DND-41 (cell line): Measurements from ENCODE around the gene LRRC8E.
A peak's percentile ranks its signal among the peaks of the same experiment; 100 is the strongest.

Source experiments
- ATAC-seq: fragments of 200-7000 bp; cut with Tn5 transposase; 3 replicates; pipeline ENCODE4 v1.9.1; 2021; ENCODE audit warnings: low read depth; ENCODE audit not compliant: insufficient read depth
- DNase-seq: peaks from one replicate; pipeline ENCODE4 v3.0.0-alpha.2; 2020
- H2AFZ ChIP-seq: 2 replicates; pipeline ENCODE4 v1.6.0; 2012; ENCODE audit warnings: low read depth, low read length
- H3K27ac ChIP-seq: 2 replicates; pipeline ENCODE4 v1.5.1; 2012; ENCODE audit warnings: low read length, inconsistent platforms
- H3K27me3 ChIP-seq: fragments of 200-600 bp; sonication (generic); 2 replicates; pipeline ENCODE4 v1.6.0; 2012; ENCODE audit warnings: low read length, mild to moderate bottlenecking, inconsistent platforms; ENCODE audit not compliant: insufficient read depth, poor library complexity
- H3K36me3 ChIP-seq: 2 replicates; pipeline ENCODE4 v1.5.1; 2012; ENCODE audit warnings: low read length, inconsistent platforms; ENCODE audit not compliant: insufficient read depth
- H3K4me1 ChIP-seq: 2 replicates; pipeline ENCODE4 v1.5.1; 2012; ENCODE audit warnings: mild to moderate bottlenecking, low read length; ENCODE audit not compliant: insufficient read depth
- H3K4me2 ChIP-seq: 2 replicates; pipeline ENCODE4 v1.6.0; 2012; ENCODE audit warnings: mild to moderate bottlenecking, moderate library complexity, low read length, inconsistent platforms; ENCODE audit not compliant: insufficient read depth
- H3K4me3 ChIP-seq, 2 experiments: fragments of 200-600 bp in 1 of 2; shearing (Covaris generic) in 1 of 2; 2 replicates each; pipeline ENCODE4 v1.5.1; 2012 to 2016; ENCODE audit warnings: inconsistent platforms in 2 of 2, low read length in 2 of 2, mild to moderate bottlenecking in 2 of 2, low read depth in 1 of 2, moderate library complexity in 1 of 2
- H3K79me2 ChIP-seq: 2 replicates; pipeline ENCODE4 v1.6.0; 2012; ENCODE audit warnings: low read length, inconsistent platforms; ENCODE audit not compliant: insufficient read depth
- H3K9ac ChIP-seq: 2 replicates; pipeline ENCODE4 v1.6.0; 2012; ENCODE audit warnings: low read depth, mild to moderate bottlenecking, inconsistent platforms, low read length, moderate library complexity
- H3K9me3 ChIP-seq: 2 replicates; pipeline ENCODE4 v1.5.1; 2012; ENCODE audit warnings: low read length, moderate library complexity, mild to moderate bottlenecking, inconsistent platforms; ENCODE audit not compliant: insufficient read depth, severe bottlenecking
- H4K20me1 ChIP-seq: 2 replicates; pipeline ENCODE4 v1.6.0; 2012; ENCODE audit warnings: low read length; ENCODE audit not compliant: insufficient read depth
- CTCF ChIP-seq: IDR thresholded peaks from 2 replicates; pipeline ENCODE4 v1.5.1; 2012; ENCODE audit warnings: borderline replicate concordance, low read length, moderate library complexity, mild to moderate bottlenecking; ENCODE audit not compliant: poor library complexity, severe bottlenecking; ENCODE audit errors: extremely low read depth
- EZH2 ChIP-seq: IDR thresholded peaks from 3 replicates; pipeline ENCODE4 v1.6.1; 2012; ENCODE audit warnings: borderline replicate concordance, low read depth, mild to moderate bottlenecking, moderate library complexity, low read length, inconsistent platforms; ENCODE audit not compliant: severe bottlenecking

The LRRC8E gene

GRCh38 chr19:7908078-7908699, 19.9 kb downstream of the LRRC8E start:
- Histone ChIP-seq H3K27me3 (no peaks in the 10 kb centered on the region), H3K4me3 (no peak overlapping the region), H3K4me2 (0 out of 2 replicates have a peak overlapping the region, but pooled peaks have one; percentile 4), H4K20me1 (peaks cover 74% of the 10 kb centered on the region), H3K79me2 (peaks cover 57% of the 10 kb centered on the region), H3K36me3 (peaks cover 75% of the 10 kb centered on the region), H3K9ac (no peak overlapping the region), H3K27ac (no peak overlapping the region), H3K4me1 (peaks cover 24% of the 10 kb centered on the region), H3K9me3 (no peaks in the 10 kb centered on the region), H2AFZ (no peak overlapping the region)
- ATAC-seq (no peak), DNase-seq (no peak)
- TF ChIP-seq EZH2 (no peak), CTCF (no peak)

DNA sequence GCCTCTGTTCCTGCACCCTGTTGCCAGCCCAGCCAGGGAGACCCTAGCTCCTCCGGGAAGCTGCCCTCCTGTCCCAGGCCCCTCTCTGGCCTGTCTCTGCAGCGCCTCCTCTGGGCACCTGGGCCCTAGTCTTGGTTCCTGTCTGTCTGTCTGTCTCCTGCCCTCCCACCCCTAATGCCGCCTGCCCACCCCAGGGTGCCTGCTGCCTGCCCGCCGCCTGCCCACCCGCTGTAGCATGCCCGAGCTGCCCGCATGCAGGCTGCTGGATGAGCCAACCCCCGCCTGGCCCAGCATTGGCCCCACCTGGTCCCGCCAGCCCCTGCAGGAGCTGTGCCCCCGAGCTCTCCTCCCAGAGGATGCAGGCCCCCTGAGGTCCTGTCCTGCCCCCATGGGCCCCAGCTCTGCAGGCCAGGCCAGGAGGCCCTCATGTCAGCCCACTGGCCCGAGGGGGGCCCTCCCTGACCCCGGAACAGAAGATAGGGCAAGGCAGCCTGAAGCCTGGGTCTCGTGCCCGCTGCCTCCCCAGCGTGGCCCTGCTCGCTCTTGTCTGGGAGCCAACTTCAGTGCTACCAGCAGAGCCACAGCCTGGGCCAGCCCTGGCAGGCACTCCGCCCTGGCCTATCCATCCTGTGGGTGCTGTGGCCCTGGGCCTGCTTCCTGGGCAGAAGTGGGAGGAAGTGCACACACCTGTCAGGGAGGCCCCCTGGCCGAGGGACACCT, 20.6 kb downstream of the LRRC8E start:
- Histone ChIP-seq H3K36me3 (peaks cover 76% of the 10 kb centered on the region), H3K9me3 (no peaks in the 10 kb centered on the region), H2AFZ (no peak overlapping the region), H3K79me2 (peaks cover 56% of the 10 kb centered on the region), H3K27me3 (no peaks in the 10 kb centered on the region), H3K27ac (no peak overlapping the region), H3K9ac (no peak overlapping the region), H3K4me2 (no peak overlapping the region), H4K20me1 (peaks cover 74% of the 10 kb centered on the region), H3K4me3 (no peak overlapping the region), H3K4me1 (peaks cover 22% of the 10 kb centered on the region)
- DNase-seq (no peak), ATAC-seq (no peak)
- no peak for TF ChIP-seq EZH2
- TF ChIP-seq CTCF: no peak

GRCh38 chr19:7909471-7910067, 21.3 kb downstream of the LRRC8E start:
- TF ChIP-seq CTCF (no peak), EZH2 (no peak)
- Histone ChIP-seq H3K79me2 (peaks cover 50% of the 10 kb centered on the region), H3K4me3 (no peak overlapping the region), H2AFZ (no peak overlapping the region), H4K20me1 (peaks cover 71% of the 10 kb centered on the region), H3K4me1 (peaks cover 19% of the 10 kb centered on the region), H3K9me3 (no peaks in the 10 kb centered on the region), H3K27me3 (no peaks in the 10 kb centered on the region), H3K27ac (no peak overlapping the region), H3K36me3 (peaks cover 74% of the 10 kb centered on the region), H3K9ac (no peak overlapping the region), H3K4me2 (no peak overlapping the region)
- no peak for ATAC-seq
- no peak for DNase-seq
